Neutrophil (primary cell): ENCODE data around the gene NAP1L4.

Experiments used
- H3K27ac ChIP-seq: fragments of 200-600 bp; sonication (generic); 2 replicates; pipeline ENCODE4 v1.5.1; 2016; ENCODE audit warnings: mild to moderate bottlenecking, moderate library complexity
- H3K27me3 ChIP-seq: fragments of 200-600 bp; sonication (generic); 2 replicates; pipeline ENCODE4 v1.6.0; 2016; ENCODE audit warnings: mild to moderate bottlenecking
- H3K36me3 ChIP-seq: fragments of 200-600 bp; sonication (generic); 2 replicates; pipeline ENCODE4 v1.5.1; 2017
- H3K4me1 ChIP-seq, 2 experiments: fragments of 200-600 bp in 1 of 2; sonication (generic) in 1 of 2; 1 replicate in 1 of 2; 2 replicates in 1 of 2; pipeline versions ENCODE4 v1.5.1 to v1.6.1; 2013 to 2016; ENCODE audit warnings: low read depth in 1 of 2, low read length in 1 of 2, mild to moderate bottlenecking in 1 of 2, moderate library complexity in 1 of 2; ENCODE audit not compliant: control insufficient read depth in 1 of 2, insufficient read depth in 1 of 2
- H3K4me3 ChIP-seq, 2 experiments: fragments of 200-600 bp in 1 of 2; sonication (generic) in 1 of 2; 1 replicate in 1 of 2; 2 replicates in 1 of 2; pipeline ENCODE4 v1.5.1; 2013 to 2016; ENCODE audit warnings: low read depth in 1 of 2, low read length in 1 of 2, mild to moderate bottlenecking in 1 of 2, moderate library complexity in 1 of 2
- H3K9me3 ChIP-seq: fragments of 200-600 bp; sonication (generic); 2 replicates; pipeline ENCODE4 v1.5.1; 2016
- CTCF ChIP-seq: fragments of 200-600 bp; sonication (generic); IDR thresholded peaks from 2 replicates; pipeline ENCODE4 v1.5.1; 2016; ENCODE audit warnings: antibody characterized with exemption

NAP1L4 gene

GRCh38 chr11:2964782-2965181, 27.3 kb downstream of the NAP1L4 start:
- TF ChIP-seq CTCF, result no peak
- H3K27me3 ChIP-seq, result no peaks in the 10 kb centered on the region
- H3K36me3 ChIP-seq, result peaks cover 82% of the 10 kb centered on the region
- H3K9me3 ChIP-seq, result no peaks in the 10 kb centered on the region
- peaks cover 0 to 4% of the 10 kb centered on the region in 2 experiments for H3K4me1 ChIP-seq
- no peak overlapping the region for H3K27ac ChIP-seq
- H3K4me3 ChIP-seq, result no peak overlapping the region

GRCh38 chr11:2963761-2964160, 28.4 kb downstream of the NAP1L4 start:
- H3K27me3 ChIP-seq, result no peaks in the 10 kb centered on the region
- H3K4me3 ChIP-seq, result no peak overlapping the region
- peaks cover under 1 to 4% of the 10 kb centered on the region in 2 experiments for H3K4me1 ChIP-seq
- peaks cover 82% of the 10 kb centered on the region for H3K36me3 ChIP-seq
- no peaks in the 10 kb centered on the region for H3K9me3 ChIP-seq
- H3K27ac ChIP-seq, result peak overlapping the region; percentile 3
- TF ChIP-seq CTCF, result no peak

- H3K4me1 ChIP-seq, result peaks cover 5 to 9% of the 10 kb centered on the region in 2 experiments
- H3K27ac ChIP-seq, result peak overlapping the region; percentile 3
- TF ChIP-seq CTCF, result no peak
- peaks cover 78% of the 10 kb centered on the region for H3K36me3 ChIP-seq
- H3K4me3 ChIP-seq, result no peak overlapping the region
- no peaks in the 10 kb centered on the region for H3K27me3 ChIP-seq
- no peaks in the 10 kb centered on the region for H3K9me3 ChIP-seq
These were observed 28.9 kb downstream of the NAP1L4 start for GRCh38 chr11:2963112-2963754.

- Histone ChIP-seq H3K4me3 (no peak overlapping the region), H3K27me3 (no peaks in the 10 kb centered on the region), H3K36me3 (peaks cover 78% of the 10 kb centered on the region), H3K27ac (no peak overlapping the region), H3K9me3 (no peaks in the 10 kb centered on the region), H3K4me1 (peaks cover 11 to 13% of the 10 kb centered on the region in 2 experiments)
- TF ChIP-seq CTCF, result no peak
These were observed 31.0 kb downstream of the NAP1L4 start for GRCh38 chr11:2961080-2961479.

GRCh38 chr11:2960139-2960538, 32.0 kb downstream of the NAP1L4 start:
- Histone ChIP-seq H3K36me3 (peaks cover 78% of the 10 kb centered on the region), H3K27me3 (no peaks in the 10 kb centered on the region), H3K9me3 (no peaks in the 10 kb centered on the region), H3K4me1 (peaks cover 11 to 13% of the 10 kb centered on the region in 2 experiments), H3K4me3 (no peak overlapping the region), H3K27ac (no peak overlapping the region)
- no peak for TF ChIP-seq CTCF
